Panc1 (cell line): ENCODE data around the gene AJUBA. TPM values are rescaled to one million over a fixed set of nuclear protein-coding genes. Genes with fewer than 3 reads are reported as not detected.

Source experiments
- ATAC-seq: fragments of 200-7000 bp; cut with Tn5 transposase; 2 replicates; pipeline ENCODE4 v1.9.1; 2020; ENCODE audit warnings: mild to moderate bottlenecking, moderate library complexity
- BruUV-seq: library from RNA; stranded (reverse); fragments of 400-500 nt; replicated peaks from 2 replicates; lab custom pipeline; 2021; lab: Mats Ljungman, UMichigan
- CTCF ChIA-PET: fragments of 300-600 bp; sonication (Branson Sonifier 250); formaldehyde crosslinking; loops from one replicate; lab custom pipeline; 2022; ENCODE audit warnings: antibody characterized with exemption; lab: Charles Lee
- POLR2A ChIA-PET: fragments of 300-600 bp; sonication (Branson Sonifier 250); formaldehyde crosslinking; loops from one replicate; lab custom pipeline; 2022; ENCODE audit warnings: antibody characterized with exemption; lab: Charles Lee
- DNase-seq: peaks from one replicate; pipeline ENCODE4 v3.0.0-alpha.2; 2010; ENCODE audit warnings: low read depth, low spot score
- H3K27ac ChIP-seq: 2 replicates; pipeline ENCODE4 v1.5.1; 2011; ENCODE audit warnings: mild to moderate bottlenecking, low read length, inconsistent platforms
- H3K27me3 ChIP-seq: fragments of 200-500 bp; sonication (Bioruptor generic); 2 replicates; pipeline ENCODE4 v1.6.0; 2014; ENCODE audit warnings: low read length, inconsistent platforms; ENCODE audit not compliant: control insufficient read depth, insufficient read depth
- H3K36me3 ChIP-seq: fragments of 200-500 bp; sonication (Bioruptor generic); 2 replicates; pipeline ENCODE4 v1.5.1; 2014; ENCODE audit warnings: inconsistent platforms, mild to moderate bottlenecking, low read length, moderate library complexity; ENCODE audit not compliant: control insufficient read depth, insufficient read depth
- H3K4me1 ChIP-seq: 2 replicates; pipeline ENCODE4 v1.5.1; 2011; ENCODE audit warnings: inconsistent platforms, mild to moderate bottlenecking, low read length, moderate library complexity; ENCODE audit not compliant: control insufficient read depth, insufficient read depth
- H3K4me3 ChIP-seq, 2 experiments: 2 replicates each; pipeline ENCODE4 v1.5.1; 2011 to 2012; ENCODE audit warnings: low read depth in 2 of 2, low read length in 2 of 2, mild to moderate bottlenecking in 2 of 2, inconsistent platforms in 1 of 2, moderate library complexity in 1 of 2
- H3K9me3 ChIP-seq: fragments of 200-500 bp; sonication (Bioruptor generic); 2 replicates; pipeline ENCODE4 v1.5.1; 2014; ENCODE audit warnings: low read depth, mild to moderate bottlenecking, inconsistent platforms, low read length, moderate library complexity; ENCODE audit not compliant: control insufficient read depth, insufficient read depth
- CTCF ChIP-seq: fragments of 450-650 bp; IDR thresholded peaks from 2 replicates; pipeline ENCODE4 v1.5.1; 2017; ENCODE audit warnings: mild to moderate bottlenecking
- POLR2AphosphoS5 ChIP-seq: IDR thresholded peaks from 2 replicates; pipeline ENCODE4 v1.6.1; 2012; ENCODE audit warnings: mild to moderate bottlenecking, low read depth, low read length, moderate library complexity
- REST ChIP-seq, 2 experiments: IDR thresholded peaks; 2 replicates each; pipeline ENCODE4 v1.6.1; 2011 to 2012; ENCODE audit warnings: low read depth in 2 of 2, control low read depth in 1 of 2, low read length in 1 of 2, mild to moderate bottlenecking in 1 of 2, moderate library complexity in 1 of 2; ENCODE audit not compliant: insufficient read depth in 1 of 2
- SIN3A ChIP-seq: IDR thresholded peaks from 2 replicates; pipeline ENCODE4 v1.6.1; 2012; ENCODE audit warnings: low read depth, mild to moderate bottlenecking, low read length, moderate library complexity, borderline replicate concordance; ENCODE audit not compliant: insufficient read depth
- TCF7L2 ChIP-seq: IDR thresholded peaks from 2 replicates; pipeline ENCODE4 v1.6.1; 2011; ENCODE audit warnings: mild to moderate bottlenecking, low read depth, low read length, inconsistent platforms
- in situ Hi-C: cut with HindIII; loops from 2 replicates; pipeline ENCODE4 v1.10.0; 2016; ENCODE audit warnings: low sequenced_read_pairs, low pct_unique_long_range_greater_than_20kb
- intact Hi-C: fragments of 100-400 bp; cut with micrococcal nuclease; formaldehyde crosslinking; loops from one replicate; pipeline ENCODE4 v1.10.0; 2022; ENCODE audit not compliant: unreplicated experiment
- total RNA-seq: library from RNA; stranded (reverse); gene quantifications from one replicate; pipeline ENCODE4 v1.2.1, GENCODE V29; 2021; ENCODE audit not compliant: unreplicated experiment

AJUBA gene
- total RNA-seq, 1 experiment from 2014 or later: 50.2 TPM

DNA sequence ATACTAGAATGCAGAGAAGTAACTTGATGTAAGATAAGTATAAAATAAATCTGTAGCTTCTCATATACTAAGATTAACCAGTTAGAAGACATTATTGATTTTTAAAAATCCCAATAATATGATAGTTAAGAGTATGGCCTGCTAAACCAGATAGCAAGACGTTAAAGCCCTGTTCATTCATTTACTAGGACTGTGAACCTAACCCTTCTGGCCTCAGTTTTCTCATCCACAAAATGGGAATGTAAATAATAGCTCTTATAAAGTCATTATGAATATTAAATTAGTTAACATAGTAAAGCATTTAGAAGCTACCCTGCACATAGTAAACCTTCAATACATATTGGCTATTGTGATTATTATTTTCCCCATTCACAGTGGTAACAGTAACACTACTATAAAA, 47.2 kb downstream of the AJUBA start:
- CTCF ChIA-PET: no interaction called here
- no peak for ATAC-seq
- no peak overlapping the region for H3K4me3 ChIP-seq
- POLR2A ChIA-PET: no interaction called here
- no peaks in the 10 kb centered on the region for H3K27me3 ChIP-seq
- no peaks in the 10 kb centered on the region for H3K36me3 ChIP-seq
- in situ Hi-C loops (no loop called here), intact Hi-C loops (no loop called here)
- no peak overlapping the region for H3K27ac ChIP-seq
- TF ChIP-seq TCF7L2 (no peak), POLR2AphosphoS5 (no peak), SIN3A (no peak), CTCF (no peak), REST (IDR thresholded peaks at IDR 0.05; ENCODE audit: insufficient read depth in 1 of 2, low read depth in 2 of 2, low read length in 1 of 2) (no peak)
- no TSS peak for BruUV-seq
- DNase-seq: no peak
- no peaks in the 10 kb centered on the region for H3K4me1 ChIP-seq
- H3K9me3 ChIP-seq: no peaks in the 10 kb centered on the region

- Histone ChIP-seq H3K27me3 (no peaks in the 10 kb centered on the region), H3K4me3 (no peak overlapping the region), H3K4me1 (peaks cover 9% of the 10 kb centered on the region), H3K27ac (no peak overlapping the region), H3K9me3 (no peaks in the 10 kb centered on the region), H3K36me3 (no peaks in the 10 kb centered on the region; the same call in none of the 2 replicates)
- DNase-seq (no peak), ATAC-seq (no peak)
- ChIA-PET CTCF (interaction anchor here (0.7 kb wide), 1 partner anchor 40 kb away, joined by 7 read pairs; no protein-coding TSS in a partner anchor), POLR2A (no interaction called here)
- BruUV-seq: no TSS peak
- in situ Hi-C loops (no loop called here), intact Hi-C loops (loop anchor here (5.0 kb wide), 1 partner anchor 125 kb away; the partner anchor contains the start of gene CDH24)
- TF ChIP-seq SIN3A (no peak), REST (IDR thresholded peaks at IDR 0.05; ENCODE audit: insufficient read depth in 1 of 2, low read depth in 2 of 2, low read length in 1 of 2) (no peak), CTCF (no peak), POLR2AphosphoS5 (no peak), TCF7L2 (no peak)
Observed at GRCh38 chr14:22932146-22932545, 50.2 kb downstream of the AJUBA start.
